ENCODE measurements around the gene NUP214.

Gene NUP214

DNA sequence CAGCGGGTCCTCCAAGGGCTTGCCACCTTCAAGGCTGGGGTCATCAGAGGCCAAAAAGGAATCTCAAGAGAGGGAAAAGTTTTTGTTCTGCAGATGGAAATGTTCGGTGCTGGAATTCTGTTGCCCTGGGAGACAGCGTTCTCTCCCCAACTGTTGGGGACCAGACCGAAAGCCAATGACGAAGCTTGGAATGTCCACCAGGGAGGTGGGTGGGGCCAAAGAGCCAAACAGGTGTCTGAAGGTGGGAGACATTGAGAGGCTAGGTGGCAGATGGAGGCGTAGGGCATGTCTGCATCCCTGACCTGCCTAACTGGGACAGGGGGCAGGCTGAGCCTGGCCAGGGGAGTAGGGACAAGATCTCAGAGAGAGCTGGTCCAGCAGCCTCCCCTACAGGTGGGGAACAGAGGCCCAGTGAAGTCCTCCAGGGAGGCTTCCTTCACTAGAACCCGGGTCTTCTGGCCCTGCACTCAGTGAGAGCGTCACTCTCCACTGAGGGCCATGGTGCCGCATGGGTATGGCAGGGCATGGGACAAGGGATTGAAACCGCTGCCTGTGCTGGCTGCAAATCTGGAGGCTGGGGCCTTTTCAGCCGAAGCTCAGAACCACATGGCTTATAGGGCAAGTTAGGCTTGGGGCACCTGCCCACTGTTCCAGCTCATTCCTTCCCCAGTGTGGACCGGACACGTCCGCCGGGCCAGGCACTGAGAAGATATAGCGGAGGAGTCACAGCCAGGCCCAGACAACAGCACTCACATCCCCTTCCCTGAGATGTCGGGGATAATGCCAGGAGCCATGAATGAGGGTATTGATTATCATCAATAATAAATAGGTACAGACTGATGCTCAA, 156.0 kb downstream of the NUP214 start:
- no peak for DNase-seq

DNA sequence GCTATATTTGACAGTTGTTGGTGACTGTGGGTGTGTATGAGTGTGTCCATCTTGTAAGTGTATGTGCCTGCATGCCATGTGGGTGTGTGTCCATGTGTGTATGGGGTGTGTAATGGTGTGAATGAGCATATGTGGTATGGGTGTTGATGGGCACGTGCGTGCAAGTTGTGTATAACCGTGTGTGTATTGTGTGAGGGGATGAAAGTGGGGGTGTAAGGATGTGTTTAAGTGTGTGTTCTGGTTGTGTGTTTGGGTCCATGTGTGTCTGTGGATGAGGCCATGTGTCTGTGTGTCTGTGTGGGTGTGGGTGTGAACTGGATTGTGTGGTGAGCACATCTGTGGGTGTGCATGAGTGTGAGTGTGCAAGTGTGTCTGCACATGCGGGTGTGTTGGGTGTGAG, 156.8 kb downstream of the NUP214 start:
- DNase-seq = no peak

GRCh38 chr9:131282688-131283422, 157.5 kb downstream of the NUP214 start:
- DNase-seq = no peak

Measured in CD4-positive, alpha-beta T cell treated with Interleukin-15 for 1 hour (primary cell).